ENCODE results near the gene ASCC3. TPM values are rescaled to one million over a fixed set of nuclear protein-coding genes. Genes with fewer than 3 reads are reported as not detected.

ASCC3 gene
- total RNA-seq, 2 experiments from 2014 or later = 28.5 to 47.5 TPM

DNA sequence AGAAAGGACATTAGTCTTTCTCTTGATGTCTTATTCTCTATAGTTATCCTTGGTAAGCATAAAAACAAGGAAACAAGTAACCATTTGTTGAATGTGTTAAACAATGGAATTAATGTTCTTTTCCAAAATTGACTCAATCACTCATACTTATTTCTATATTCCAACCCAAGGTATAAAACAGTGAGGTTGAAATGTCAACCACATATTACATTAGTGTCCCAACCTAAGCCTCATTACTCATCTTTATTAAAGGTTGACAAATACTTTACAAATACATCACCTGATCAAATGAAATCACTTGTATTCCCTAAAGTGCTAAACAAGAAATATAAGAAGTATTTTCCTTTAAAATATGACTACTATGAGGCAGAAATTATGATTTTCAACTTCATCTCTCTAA is 100.5 kb downstream of the ASCC3 start:
- Histone ChIP-seq H3K4me3 (ENCODE audit: low read depth, low read length, poor library complexity, severe bottlenecking) (no peak overlapping the region), H3K79me2 (ENCODE audit: insufficient read depth, low read depth, low read length) (no peaks in the 10 kb centered on the region), H4K20me1 (ENCODE audit: insufficient read depth, low read length) (no peaks in the 10 kb centered on the region), H3K4me1 (ENCODE audit: insufficient read depth, low read length, poor library complexity, severe bottlenecking) (no peaks in the 10 kb centered on the region), H3K36me3 (ENCODE audit: insufficient read depth, low read length) (no peaks in the 10 kb centered on the region), H3K4me2 (ENCODE audit: low read length) (no peak overlapping the region), H3K9me3 (ENCODE audit: low read length) (no peaks in the 10 kb centered on the region), H3K27ac (ENCODE audit: low read depth, low read length, poor library complexity, severe bottlenecking) (no peak overlapping the region), H2AFZ (ENCODE audit: low read length) (no peak overlapping the region), H3K9me2 (ENCODE audit: insufficient read depth, low read length) (no peaks in the 10 kb centered on the region)
- TF ChIP-seq CTCF (conservative IDR thresholded peaks at IDR 0.05; ENCODE audit: low read length) (no peak), EZH2phosphoT487 (IDR thresholded peaks at IDR 0.05; ENCODE audit: borderline replicate concordance, low read depth, low read length) (no peak)
- ChIA-PET CTCF (ENCODE audit: unreplicated experiment) (no interaction called here), POLR2A (interaction anchor here (0.6 kb wide), 1 partner anchor 606 kb away, joined by 6 read pairs; no protein-coding TSS in a partner anchor)
- no TSS peak for BruUV-seq (replicated peaks)
- no peak for DNase-seq (ENCODE audit: low spot score)
- intact Hi-C loops (cut with micrococcal nuclease; ENCODE audit: unreplicated experiment) = no loop called here

- no peaks in the 10 kb centered on the region for H3K9me3 ChIP-seq (ENCODE audit: low read length)
- ChIA-PET CTCF (ENCODE audit: unreplicated experiment) (no interaction called here), POLR2A (interaction anchor here (1.1 kb wide), 1 partner anchor 17 kb away, joined by 4 read pairs; no protein-coding TSS in a partner anchor)
- BruUV-seq (replicated peaks) = no TSS peak
- DNase-seq (ENCODE audit: low spot score) = no peak
- TF ChIP-seq EZH2phosphoT487 (IDR thresholded peaks at IDR 0.05; ENCODE audit: borderline replicate concordance, low read depth, low read length) (no peak), CTCF (conservative IDR thresholded peaks at IDR 0.05; ENCODE audit: low read length) (peak; percentile 58; the same call in 1 of the 2 replicates)
- no peak overlapping the region for H3K4me2 ChIP-seq (ENCODE audit: low read length)
- no peaks in the 10 kb centered on the region for H3K4me1 ChIP-seq (ENCODE audit: insufficient read depth, low read length, poor library complexity, severe bottlenecking)
- H3K79me2 ChIP-seq (ENCODE audit: insufficient read depth, low read depth, low read length) = no peaks in the 10 kb centered on the region
- H3K27ac ChIP-seq (ENCODE audit: low read depth, low read length, poor library complexity, severe bottlenecking) = no peak overlapping the region
- H2AFZ ChIP-seq (ENCODE audit: low read length) = no peak overlapping the region
- no peak overlapping the region for H3K4me3 ChIP-seq (ENCODE audit: low read depth, low read length, poor library complexity, severe bottlenecking)
- intact Hi-C loops (cut with micrococcal nuclease; ENCODE audit: unreplicated experiment) = no loop called here
- H3K9me2 ChIP-seq (ENCODE audit: insufficient read depth, low read length) = no peaks in the 10 kb centered on the region
- no peaks in the 10 kb centered on the region for H3K36me3 ChIP-seq (ENCODE audit: insufficient read depth, low read length)
- H4K20me1 ChIP-seq (ENCODE audit: insufficient read depth, low read length) = no peaks in the 10 kb centered on the region
Observed at GRCh38 chr6:100775667-100776066, 105.5 kb downstream of the ASCC3 start.

DNA sequence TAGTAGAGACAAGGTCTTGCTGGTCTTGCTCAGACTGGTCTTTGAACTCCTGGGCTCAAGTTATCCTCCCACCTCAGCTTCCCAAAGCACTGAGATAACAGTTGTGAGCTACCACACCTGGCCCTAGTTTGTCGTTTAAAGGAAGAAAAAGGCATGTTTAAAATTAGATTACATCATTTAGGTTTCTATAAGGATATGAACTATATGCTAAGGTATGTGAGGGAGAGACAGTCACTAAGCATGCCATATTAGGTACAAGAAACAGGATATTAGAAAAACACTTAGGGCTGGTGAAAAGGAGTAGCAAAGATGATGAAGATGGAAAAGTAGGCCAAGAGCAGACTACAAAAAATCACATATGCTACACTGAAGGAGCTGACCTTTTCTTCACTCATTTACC is 106.4 kb downstream of the ASCC3 start:
- no peaks in the 10 kb centered on the region for H3K9me2 ChIP-seq (ENCODE audit: insufficient read depth, low read length)
- intact Hi-C loops (cut with micrococcal nuclease; ENCODE audit: unreplicated experiment) = no loop called here
- no peaks in the 10 kb centered on the region for H3K79me2 ChIP-seq (ENCODE audit: insufficient read depth, low read depth, low read length)
- ChIA-PET POLR2A (no interaction called here), CTCF (ENCODE audit: unreplicated experiment) (no interaction called here)
- no peaks in the 10 kb centered on the region for H3K9me3 ChIP-seq (ENCODE audit: low read length)
- no peak overlapping the region for H3K4me2 ChIP-seq (ENCODE audit: low read length)
- TF ChIP-seq EZH2phosphoT487 (IDR thresholded peaks at IDR 0.05; ENCODE audit: borderline replicate concordance, low read depth, low read length) (no peak), CTCF (conservative IDR thresholded peaks at IDR 0.05; ENCODE audit: low read length) (no peak)
- H3K4me1 ChIP-seq (ENCODE audit: insufficient read depth, low read length, poor library complexity, severe bottlenecking) = no peaks in the 10 kb centered on the region
- no peak overlapping the region for H2AFZ ChIP-seq (ENCODE audit: low read length)
- no peak overlapping the region for H3K4me3 ChIP-seq (ENCODE audit: low read depth, low read length, poor library complexity, severe bottlenecking)
- H4K20me1 ChIP-seq (ENCODE audit: insufficient read depth, low read length) = no peaks in the 10 kb centered on the region
- no peaks in the 10 kb centered on the region for H3K36me3 ChIP-seq (ENCODE audit: insufficient read depth, low read length)
- no peak overlapping the region for H3K27ac ChIP-seq (ENCODE audit: low read depth, low read length, poor library complexity, severe bottlenecking)
- no peak for DNase-seq (ENCODE audit: low spot score)
- BruUV-seq (replicated peaks) = no TSS peak

All from OCI-LY7 (cell line).